WTC11 (cell line): ENCODE results near the gene TUBB2A. TPM values are rescaled to one million over a fixed set of nuclear protein-coding genes. Genes with fewer than 3 reads are reported as not detected.
A peak's percentile ranks its signal among the peaks of the same experiment; 100 is the strongest.

ENCODE experiments used
- ATAC-seq: fragments of 200-7000 bp; cut with Tn5 transposase; 2 replicates; pipeline ENCODE4 v1.10.0; 2021; ENCODE audit warnings: mild to moderate bottlenecking, moderate library complexity
- CTCF ChIA-PET: fragments of 300-600 bp; sonication (Branson Sonifier 250); formaldehyde crosslinking; loops from one replicate; lab custom pipeline; 2021; ENCODE audit warnings: antibody characterized with exemption; lab: Charles Lee
- POLR2A ChIA-PET: fragments of 350-600 bp; sonication (Branson Sonifier 250); formaldehyde crosslinking; loops from one replicate; lab custom pipeline; 2021; ENCODE audit warnings: antibody characterized with exemption; lab: Charles Lee
- DNase-seq: peaks from one replicate; pipeline ENCODE4 v3.0.0; 2021; ENCODE audit warnings: low spot score
- H3K27ac Mint-ChIP-seq: 2 replicates; pipeline ENCODE4 v1.8.0; 2021; ENCODE audit warnings: mixed read lengths
- H3K27me3 Mint-ChIP-seq: 2 replicates; pipeline ENCODE4 v1.8.0; 2021; ENCODE audit warnings: low read depth, mild to moderate bottlenecking, moderate library complexity, mixed read lengths
- H3K36me3 Mint-ChIP-seq: 2 replicates; pipeline ENCODE4 v1.8.0; 2021; ENCODE audit warnings: mixed read lengths
- H3K4me1 Mint-ChIP-seq: 2 replicates; pipeline ENCODE4 v1.8.0; 2022; ENCODE audit warnings: mixed read lengths
- H3K4me3 Mint-ChIP-seq: 2 replicates; pipeline ENCODE4 v1.8.0; 2021; ENCODE audit warnings: mild to moderate bottlenecking, moderate library complexity, mixed read lengths
- H3K9me3 Mint-ChIP-seq: 2 replicates; pipeline ENCODE4 v1.8.0; 2021; ENCODE audit warnings: mixed read lengths
- AFF4 ChIP-seq: sonication (generic); formaldehyde crosslinking; IDR thresholded peaks from 2 replicates; pipeline ENCODE4 v1.8.1; 2023; ENCODE audit warnings: mild to moderate bottlenecking, missing genetic modification reagents, borderline replicate concordance
- ATF1 ChIP-seq: sonication (generic); formaldehyde crosslinking; IDR thresholded peaks from 2 replicates; pipeline ENCODE4 v1.8.1; 2023; ENCODE audit warnings: mild to moderate bottlenecking, moderate library complexity, missing genetic modification reagents
- ATF3 ChIP-seq: sonication (generic); formaldehyde crosslinking; conservative IDR thresholded peaks from 2 replicates; pipeline ENCODE4 v1.8.1; 2022; ENCODE audit warnings: mild to moderate bottlenecking, missing genetic modification reagents
- CDX4 ChIP-seq: fragments of 250-450 bp; sonication (Bioruptor Pico); IDR thresholded peaks from 2 replicates; pipeline ENCODE4 v1.9.0; 2021; ENCODE audit warnings: moderate library complexity, mild to moderate bottlenecking, inconsistent platforms, borderline replicate concordance
- CREB1 ChIP-seq: sonication (generic); formaldehyde crosslinking; IDR thresholded peaks from 2 replicates; pipeline ENCODE4 v1.8.0; 2023; ENCODE audit warnings: mild to moderate bottlenecking, missing genetic modification reagents
- CTCF ChIP-seq: fragments of 200-600 bp; IDR thresholded peaks from 2 replicates; pipeline ENCODE4 v1.8.0; 2022; ENCODE audit warnings: antibody characterized with exemption
- ELF4 ChIP-seq: sonication (generic); formaldehyde crosslinking; IDR thresholded peaks from 2 replicates; pipeline ENCODE4 v1.8.1; 2022; ENCODE audit warnings: low read depth, mild to moderate bottlenecking, moderate library complexity, missing genetic modification reagents
- EMX1 ChIP-seq: fragments of 250-450 bp; sonication (Bioruptor Pico); IDR thresholded peaks from 2 replicates; pipeline ENCODE4 v1.8.0; 2021; ENCODE audit warnings: mild to moderate bottlenecking
- GTF2I ChIP-seq: fragments of 250-450 bp; sonication (Bioruptor Pico); conservative IDR thresholded peaks from 2 replicates; pipeline ENCODE4 v1.4.0; 2021; ENCODE audit warnings: mild to moderate bottlenecking
- NR3C1 ChIP-seq: sonication (generic); formaldehyde crosslinking; conservative IDR thresholded peaks from 2 replicates; pipeline ENCODE4 v1.8.1; 2023; ENCODE audit warnings: low read depth, mild to moderate bottlenecking, missing genetic modification reagents
- OVOL2 ChIP-seq: fragments of 250-450 bp; sonication (Bioruptor Pico); IDR thresholded peaks from 2 replicates; pipeline ENCODE4 v1.9.0; 2021; ENCODE audit warnings: mild to moderate bottlenecking, borderline replicate concordance
- PREB ChIP-seq: sonication (generic); formaldehyde crosslinking; IDR thresholded peaks from 2 replicates; pipeline ENCODE4 v1.8.1; 2022; ENCODE audit warnings: mild to moderate bottlenecking, missing genetic modification reagents, moderate library complexity, borderline replicate concordance
- PRRX2 ChIP-seq: fragments of 250-450 bp; sonication (Bioruptor Pico); IDR thresholded peaks from 2 replicates; pipeline ENCODE4 v1.8.0; 2021; ENCODE audit warnings: mild to moderate bottlenecking
- SOX15 ChIP-seq: fragments of 250-450 bp; sonication (Bioruptor Pico); IDR thresholded peaks from 2 replicates; pipeline ENCODE4 v1.9.0; 2021; ENCODE audit warnings: mild to moderate bottlenecking
- TEAD1 ChIP-seq: sonication (generic); formaldehyde crosslinking; IDR thresholded peaks from 2 replicates; pipeline ENCODE4 v1.8.0; 2022; ENCODE audit warnings: mild to moderate bottlenecking, missing genetic modification reagents
- TEAD4 ChIP-seq: sonication (generic); formaldehyde crosslinking; IDR thresholded peaks from 2 replicates; pipeline ENCODE4 v1.8.0; 2022; ENCODE audit warnings: mild to moderate bottlenecking, missing genetic modification reagents
- ZMAT4 ChIP-seq: fragments of 250-450 bp; sonication (Bioruptor Pico); IDR thresholded peaks from 2 replicates; pipeline ENCODE4 v1.9.0; 2021; ENCODE audit warnings: mild to moderate bottlenecking
- ZNF121 ChIP-seq: sonication (generic); formaldehyde crosslinking; IDR thresholded peaks from 2 replicates; pipeline ENCODE4 v1.8.0; 2023; ENCODE audit warnings: missing genetic modification reagents
- ZNF317 ChIP-seq: sonication (generic); formaldehyde crosslinking; IDR thresholded peaks from 2 replicates; pipeline ENCODE4 v1.8.1; 2023; ENCODE audit warnings: low read depth, mild to moderate bottlenecking, moderate library complexity, missing genetic modification reagents, borderline replicate concordance
- total RNA-seq: library from RNA; stranded (reverse); gene quantifications from 3 replicates; pipeline ENCODE4 v1.2.3, GENCODE V29; 2021
- TF ChIP-seq, protein P1 (sequence below): fragments of 250-450 bp; sonication (Bioruptor Pico); IDR thresholded peaks from 2 replicates; pipeline ENCODE4 v1.9.0; 2021; ENCODE audit warnings: mild to moderate bottlenecking
- TF ChIP-seq, protein P2 (sequence below): sonication (generic); formaldehyde crosslinking; IDR thresholded peaks from 2 replicates; pipeline ENCODE4 v1.8.1; 2022; ENCODE audit warnings: mild to moderate bottlenecking, moderate library complexity, missing genetic modification reagents
- TF ChIP-seq, protein P3 (sequence below): sonication (generic); formaldehyde crosslinking; IDR thresholded peaks from 2 replicates; pipeline ENCODE4 v1.8.0; 2022; ENCODE audit warnings: mild to moderate bottlenecking, missing genetic modification reagents

Gene TUBB2A
- total RNA-seq, 1 experiment from 2014 or later, result 357 TPM

GRCh38 chr6:3118353-3119039 lies 38.8 kb downstream of the TUBB2A start, which contains the start of gene BPHL:
Gene BPHL, plus strand, starts transcription at chr6:3118711. Its CDS starts 30 bp downstream, at chr6:3118741.
- CTCF ChIA-PET, result interaction anchor here (0.6 to 4.0 kb wide), 5 partner anchors 8 to 272 kb away, joined by 3 to 13 read pairs (median 4); partner anchors contain the start of gene NQO2
- POLR2A ChIA-PET, result no interaction called here
- H3K36me3 Mint-ChIP-seq, result peaks cover 3% of the 10 kb centered on the region
- TF ChIP-seq TEAD1 (peak; percentile 82), ZNF317 (no peak), SOX15 (CRISPR knock-in tag) (no peak), NR3C1 (CRISPR knock-in tag) (no peak), CTCF (no peak), CDX4 (no peak), PREB (CRISPR knock-in tag) (peak; percentile 73; the same call in 1 of the 2 replicates), TEAD4 (CRISPR knock-in tag) (0 out of 2 replicates have a peak, but pooled peaks have one; percentile 45), ELF4 (no peak), PRRX2 (no peak), ZNF121 (no peak), OVOL2 (no peak), ZMAT4 (CRISPR knock-in tag) (no peak), CREB1 (CRISPR knock-in tag) (0 out of 2 replicates have a peak, but pooled peaks have one; percentile 47), EMX1 (CRISPR knock-in tag) (no peak; the same call in 1 of the 2 replicates), ATF3 (CRISPR knock-in tag) (no peak), GTF2I (CRISPR knock-in tag) (no peak), AFF4 (CRISPR knock-in tag) (no peak), ATF1 (CRISPR knock-in tag) (no peak)
- TF ChIP-seq, protein P1, sequence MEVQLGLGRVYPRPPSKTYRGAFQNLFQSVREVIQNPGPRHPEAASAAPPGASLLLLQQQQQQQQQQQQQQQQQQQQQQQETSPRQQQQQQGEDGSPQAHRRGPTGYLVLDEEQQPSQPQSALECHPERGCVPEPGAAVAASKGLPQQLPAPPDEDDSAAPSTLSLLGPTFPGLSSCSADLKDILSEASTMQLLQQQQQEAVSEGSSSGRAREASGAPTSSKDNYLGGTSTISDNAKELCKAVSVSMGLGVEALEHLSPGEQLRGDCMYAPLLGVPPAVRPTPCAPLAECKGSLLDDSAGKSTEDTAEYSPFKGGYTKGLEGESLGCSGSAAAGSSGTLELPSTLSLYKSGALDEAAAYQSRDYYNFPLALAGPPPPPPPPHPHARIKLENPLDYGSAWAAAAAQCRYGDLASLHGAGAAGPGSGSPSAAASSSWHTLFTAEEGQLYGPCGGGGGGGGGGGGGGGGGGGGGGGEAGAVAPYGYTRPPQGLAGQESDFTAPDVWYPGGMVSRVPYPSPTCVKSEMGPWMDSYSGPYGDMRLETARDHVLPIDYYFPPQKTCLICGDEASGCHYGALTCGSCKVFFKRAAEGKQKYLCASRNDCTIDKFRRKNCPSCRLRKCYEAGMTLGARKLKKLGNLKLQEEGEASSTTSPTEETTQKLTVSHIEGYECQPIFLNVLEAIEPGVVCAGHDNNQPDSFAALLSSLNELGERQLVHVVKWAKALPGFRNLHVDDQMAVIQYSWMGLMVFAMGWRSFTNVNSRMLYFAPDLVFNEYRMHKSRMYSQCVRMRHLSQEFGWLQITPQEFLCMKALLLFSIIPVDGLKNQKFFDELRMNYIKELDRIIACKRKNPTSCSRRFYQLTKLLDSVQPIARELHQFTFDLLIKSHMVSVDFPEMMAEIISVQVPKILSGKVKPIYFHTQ, result no peak
- TF ChIP-seq, protein P2, sequence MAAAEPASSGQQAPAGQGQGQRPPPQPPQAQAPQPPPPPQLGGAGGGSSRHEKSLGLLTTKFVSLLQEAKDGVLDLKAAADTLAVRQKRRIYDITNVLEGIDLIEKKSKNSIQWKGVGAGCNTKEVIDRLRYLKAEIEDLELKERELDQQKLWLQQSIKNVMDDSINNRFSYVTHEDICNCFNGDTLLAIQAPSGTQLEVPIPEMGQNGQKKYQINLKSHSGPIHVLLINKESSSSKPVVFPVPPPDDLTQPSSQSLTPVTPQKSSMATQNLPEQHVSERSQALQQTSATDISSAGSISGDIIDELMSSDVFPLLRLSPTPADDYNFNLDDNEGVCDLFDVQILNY (CRISPR knock-in tag), result peak; percentile 70
- TF ChIP-seq, protein P3, sequence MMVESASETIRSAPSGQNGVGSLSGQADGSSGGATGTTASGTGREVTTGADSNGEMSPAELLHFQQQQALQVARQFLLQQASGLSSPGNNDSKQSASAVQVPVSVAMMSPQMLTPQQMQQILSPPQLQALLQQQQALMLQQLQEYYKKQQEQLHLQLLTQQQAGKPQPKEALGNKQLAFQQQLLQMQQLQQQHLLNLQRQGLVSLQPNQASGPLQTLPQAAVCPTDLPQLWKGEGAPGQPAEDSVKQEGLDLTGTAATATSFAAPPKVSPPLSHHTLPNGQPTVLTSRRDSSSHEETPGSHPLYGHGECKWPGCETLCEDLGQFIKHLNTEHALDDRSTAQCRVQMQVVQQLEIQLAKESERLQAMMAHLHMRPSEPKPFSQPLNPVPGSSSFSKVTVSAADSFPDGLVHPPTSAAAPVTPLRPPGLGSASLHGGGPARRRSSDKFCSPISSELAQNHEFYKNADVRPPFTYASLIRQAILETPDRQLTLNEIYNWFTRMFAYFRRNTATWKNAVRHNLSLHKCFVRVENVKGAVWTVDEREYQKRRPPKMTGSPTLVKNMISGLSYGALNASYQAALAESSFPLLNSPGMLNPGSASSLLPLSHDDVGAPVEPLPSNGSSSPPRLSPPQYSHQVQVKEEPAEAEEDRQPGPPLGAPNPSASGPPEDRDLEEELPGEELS (CRISPR knock-in tag), result 0 out of 2 replicates have a peak, but pooled peaks have one; percentile 14

More at GRCh38 chr6:3118353-3119039, 38.8 kb downstream of the TUBB2A start, which contains the start of gene BPHL:
- peak; percentile 93 for ATAC-seq
- Mint-ChIP-seq H3K4me1 (peaks cover 26% of the 10 kb centered on the region), H3K4me3 (peak within 1 kb of the TSS; percentile 71), H3K27ac (peak within 1 kb of the TSS; percentile 97), H3K27me3 (no peaks in the 10 kb centered on the region), H3K9me3 (no peaks in the 10 kb centered on the region)
- DNase-seq, result peak; percentile 98
